Body of pancreas (tissue), 4 donors: ENCODE measurements around the gene PMF1.

ENCODE experiments used
- POLR2A ChIP-seq, 3 donors: fragments of 450-650 bp; IDR thresholded peaks; one replicate each; pipeline ENCODE4 v1.6.1; 2016; ENCODE audit warnings: antibody characterized with exemption in 3 of 3, mild to moderate bottlenecking in 2 of 3
- TF ChIP-seq, protein P1 (sequence below), 7 experiments: fragments of 450-650 bp in 4 of 7; fragments of 200-600 bp in 3 of 7; sonication (generic) in 3 of 7; IDR thresholded peaks; one replicate each; pipeline ENCODE4 v1.5.1; 2016 to 2019; ENCODE audit warnings: antibody characterized with exemption in 7 of 7

DNA sequence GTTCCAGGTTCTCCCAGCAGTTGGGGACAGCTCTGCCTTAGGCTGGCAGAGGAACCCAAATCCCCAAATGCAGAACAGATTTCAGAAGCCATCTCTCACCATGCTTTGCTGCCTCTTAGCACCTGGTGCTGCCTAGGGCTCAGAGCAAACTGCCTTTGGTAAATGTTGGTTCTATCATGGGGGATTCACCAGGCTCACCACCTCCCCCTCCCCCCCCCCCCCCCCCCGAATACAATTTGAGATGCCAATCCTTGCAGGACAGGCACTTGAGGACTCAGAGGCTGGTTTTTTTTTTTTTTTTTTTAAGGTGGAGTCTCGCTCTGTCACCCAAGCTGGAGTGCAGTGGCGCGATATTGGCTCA, 35.5 kb downstream of the PMF1 start:
- TF ChIP-seq, protein P1, sequence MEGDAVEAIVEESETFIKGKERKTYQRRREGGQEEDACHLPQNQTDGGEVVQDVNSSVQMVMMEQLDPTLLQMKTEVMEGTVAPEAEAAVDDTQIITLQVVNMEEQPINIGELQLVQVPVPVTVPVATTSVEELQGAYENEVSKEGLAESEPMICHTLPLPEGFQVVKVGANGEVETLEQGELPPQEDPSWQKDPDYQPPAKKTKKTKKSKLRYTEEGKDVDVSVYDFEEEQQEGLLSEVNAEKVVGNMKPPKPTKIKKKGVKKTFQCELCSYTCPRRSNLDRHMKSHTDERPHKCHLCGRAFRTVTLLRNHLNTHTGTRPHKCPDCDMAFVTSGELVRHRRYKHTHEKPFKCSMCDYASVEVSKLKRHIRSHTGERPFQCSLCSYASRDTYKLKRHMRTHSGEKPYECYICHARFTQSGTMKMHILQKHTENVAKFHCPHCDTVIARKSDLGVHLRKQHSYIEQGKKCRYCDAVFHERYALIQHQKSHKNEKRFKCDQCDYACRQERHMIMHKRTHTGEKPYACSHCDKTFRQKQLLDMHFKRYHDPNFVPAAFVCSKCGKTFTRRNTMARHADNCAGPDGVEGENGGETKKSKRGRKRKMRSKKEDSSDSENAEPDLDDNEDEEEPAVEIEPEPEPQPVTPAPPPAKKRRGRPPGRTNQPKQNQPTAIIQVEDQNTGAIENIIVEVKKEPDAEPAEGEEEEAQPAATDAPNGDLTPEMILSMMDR (IDR thresholded peaks at IDR 0.05), result no peak
- TF ChIP-seq POLR2A (IDR thresholded peaks at IDR 0.05), result no peak
